ENCODE data around the gene HSD17B12. TPM values are rescaled to one million over a fixed set of nuclear protein-coding genes. Genes with fewer than 3 reads are reported as not detected.

The HSD17B12 gene
- total and polyA plus RNA-seq, 2 experiments from 2014 or later = 128 to 168 TPM

DNA sequence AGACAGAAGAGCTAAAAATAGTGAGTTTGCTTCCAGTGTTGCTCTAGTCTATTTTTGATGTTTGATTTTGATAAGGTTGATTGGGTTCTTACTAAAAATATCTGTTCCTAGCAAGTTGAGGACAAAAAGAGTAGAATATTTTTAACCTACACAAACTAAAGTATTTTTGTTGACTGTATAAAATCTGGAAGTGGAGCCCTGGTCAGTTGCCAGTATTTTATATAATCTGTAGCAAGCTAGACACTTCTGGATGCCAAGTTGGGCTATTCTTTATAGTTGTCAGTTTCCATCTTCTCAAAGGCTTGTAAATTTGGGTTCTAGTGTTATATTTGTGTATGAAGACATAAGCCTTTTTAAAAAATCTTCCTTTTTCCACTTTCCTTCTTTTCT, 56.7 kb downstream of the HSD17B12 start:
- Mint-ChIP-seq H3K4me3 (no peak overlapping the region), H3K4me1 (peaks cover 41% of the 10 kb centered on the region), H3K9me3 (no peaks in the 10 kb centered on the region), H3K27me3 (ENCODE audit: insufficient read depth, low read depth, poor library complexity) (no peaks in the 10 kb centered on the region), H3K36me3 (ENCODE audit: low read depth) (peaks cover 17% of the 10 kb centered on the region), H3K27ac (peak overlapping the region; percentile 78)
- H3F3A ChIP-seq (replicated peaks; ENCODE audit: low read depth) = no peaks in the 10 kb centered on the region
- peaks cover 19% of the 10 kb centered on the region for H4K20me1 ChIP-seq (replicated peaks; ENCODE audit: insufficient read depth)
- H3K9me2 ChIP-seq (ENCODE audit: insufficient read depth) = no peaks in the 10 kb centered on the region
- H3K27me3 ChIP-seq (ENCODE audit: insufficient read depth) = no peaks in the 10 kb centered on the region
- H3K4me3 ChIP-seq = no peak overlapping the region
- peaks cover 44% of the 10 kb centered on the region for H3K4me1 ChIP-seq (ENCODE audit: insufficient read depth)
- peaks cover 97% of the 10 kb centered on the region for H3K79me2 ChIP-seq (replicated peaks; ENCODE audit: insufficient read depth)
- DNase-seq (ENCODE audit: low spot score) (no peak), ATAC-seq (no peak)
- no peak overlapping the region for H2AFZ ChIP-seq
- H3K4me2 ChIP-seq = peak overlapping the region; percentile 8; the same call in 1 of the 2 replicates
- H3K36me3 ChIP-seq (ENCODE audit: insufficient read depth) = no peaks in the 10 kb centered on the region
- no peak for TF ChIP-seq NANOG (IDR thresholded peaks at IDR 0.05; ENCODE audit: borderline replicate concordance)
- TF ChIP-seq ETS1 (IDR thresholded peaks at IDR 0.05) = no peak
- TF ChIP-seq CREB1 (CRISPR knock-in tag; IDR thresholded peaks at IDR 0.05; ENCODE audit: low read depth) = no peak
- TF ChIP-seq, protein P1, sequence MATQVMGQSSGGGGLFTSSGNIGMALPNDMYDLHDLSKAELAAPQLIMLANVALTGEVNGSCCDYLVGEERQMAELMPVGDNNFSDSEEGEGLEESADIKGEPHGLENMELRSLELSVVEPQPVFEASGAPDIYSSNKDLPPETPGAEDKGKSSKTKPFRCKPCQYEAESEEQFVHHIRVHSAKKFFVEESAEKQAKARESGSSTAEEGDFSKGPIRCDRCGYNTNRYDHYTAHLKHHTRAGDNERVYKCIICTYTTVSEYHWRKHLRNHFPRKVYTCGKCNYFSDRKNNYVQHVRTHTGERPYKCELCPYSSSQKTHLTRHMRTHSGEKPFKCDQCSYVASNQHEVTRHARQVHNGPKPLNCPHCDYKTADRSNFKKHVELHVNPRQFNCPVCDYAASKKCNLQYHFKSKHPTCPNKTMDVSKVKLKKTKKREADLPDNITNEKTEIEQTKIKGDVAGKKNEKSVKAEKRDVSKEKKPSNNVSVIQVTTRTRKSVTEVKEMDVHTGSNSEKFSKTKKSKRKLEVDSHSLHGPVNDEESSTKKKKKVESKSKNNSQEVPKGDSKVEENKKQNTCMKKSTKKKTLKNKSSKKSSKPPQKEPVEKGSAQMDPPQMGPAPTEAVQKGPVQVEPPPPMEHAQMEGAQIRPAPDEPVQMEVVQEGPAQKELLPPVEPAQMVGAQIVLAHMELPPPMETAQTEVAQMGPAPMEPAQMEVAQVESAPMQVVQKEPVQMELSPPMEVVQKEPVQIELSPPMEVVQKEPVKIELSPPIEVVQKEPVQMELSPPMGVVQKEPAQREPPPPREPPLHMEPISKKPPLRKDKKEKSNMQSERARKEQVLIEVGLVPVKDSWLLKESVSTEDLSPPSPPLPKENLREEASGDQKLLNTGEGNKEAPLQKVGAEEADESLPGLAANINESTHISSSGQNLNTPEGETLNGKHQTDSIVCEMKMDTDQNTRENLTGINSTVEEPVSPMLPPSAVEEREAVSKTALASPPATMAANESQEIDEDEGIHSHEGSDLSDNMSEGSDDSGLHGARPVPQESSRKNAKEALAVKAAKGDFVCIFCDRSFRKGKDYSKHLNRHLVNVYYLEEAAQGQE (IDR thresholded peaks at IDR 0.05; ENCODE audit: unreplicated experiment) = no peak
- no peak for TF ChIP-seq EZH2 (IDR thresholded peaks at IDR 0.05; ENCODE audit: low read depth, unreplicated experiment)
- TF ChIP-seq ZNF114 (CRISPR knock-in tag; IDR thresholded peaks at IDR 0.05) = no peak
- no peak for TF ChIP-seq EZH2phosphoT487 (IDR thresholded peaks at IDR 0.05; ENCODE audit: unreplicated experiment)
- TF ChIP-seq, protein P2, sequence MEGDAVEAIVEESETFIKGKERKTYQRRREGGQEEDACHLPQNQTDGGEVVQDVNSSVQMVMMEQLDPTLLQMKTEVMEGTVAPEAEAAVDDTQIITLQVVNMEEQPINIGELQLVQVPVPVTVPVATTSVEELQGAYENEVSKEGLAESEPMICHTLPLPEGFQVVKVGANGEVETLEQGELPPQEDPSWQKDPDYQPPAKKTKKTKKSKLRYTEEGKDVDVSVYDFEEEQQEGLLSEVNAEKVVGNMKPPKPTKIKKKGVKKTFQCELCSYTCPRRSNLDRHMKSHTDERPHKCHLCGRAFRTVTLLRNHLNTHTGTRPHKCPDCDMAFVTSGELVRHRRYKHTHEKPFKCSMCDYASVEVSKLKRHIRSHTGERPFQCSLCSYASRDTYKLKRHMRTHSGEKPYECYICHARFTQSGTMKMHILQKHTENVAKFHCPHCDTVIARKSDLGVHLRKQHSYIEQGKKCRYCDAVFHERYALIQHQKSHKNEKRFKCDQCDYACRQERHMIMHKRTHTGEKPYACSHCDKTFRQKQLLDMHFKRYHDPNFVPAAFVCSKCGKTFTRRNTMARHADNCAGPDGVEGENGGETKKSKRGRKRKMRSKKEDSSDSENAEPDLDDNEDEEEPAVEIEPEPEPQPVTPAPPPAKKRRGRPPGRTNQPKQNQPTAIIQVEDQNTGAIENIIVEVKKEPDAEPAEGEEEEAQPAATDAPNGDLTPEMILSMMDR (conservative IDR thresholded peaks at IDR 0.05; ENCODE audit: low read depth in 2 of 2) = no peak
- TF ChIP-seq POLR2AphosphoS5 (IDR thresholded peaks at IDR 0.05; ENCODE audit: low read depth) = no peak
- TF ChIP-seq ZNF331 (CRISPR knock-in tag; IDR thresholded peaks at IDR 0.05; ENCODE audit: low read depth) = no peak
- TF ChIP-seq JUNB (IDR thresholded peaks at IDR 0.05; ENCODE audit: unreplicated experiment) = no peak
- TF ChIP-seq, protein P3, sequence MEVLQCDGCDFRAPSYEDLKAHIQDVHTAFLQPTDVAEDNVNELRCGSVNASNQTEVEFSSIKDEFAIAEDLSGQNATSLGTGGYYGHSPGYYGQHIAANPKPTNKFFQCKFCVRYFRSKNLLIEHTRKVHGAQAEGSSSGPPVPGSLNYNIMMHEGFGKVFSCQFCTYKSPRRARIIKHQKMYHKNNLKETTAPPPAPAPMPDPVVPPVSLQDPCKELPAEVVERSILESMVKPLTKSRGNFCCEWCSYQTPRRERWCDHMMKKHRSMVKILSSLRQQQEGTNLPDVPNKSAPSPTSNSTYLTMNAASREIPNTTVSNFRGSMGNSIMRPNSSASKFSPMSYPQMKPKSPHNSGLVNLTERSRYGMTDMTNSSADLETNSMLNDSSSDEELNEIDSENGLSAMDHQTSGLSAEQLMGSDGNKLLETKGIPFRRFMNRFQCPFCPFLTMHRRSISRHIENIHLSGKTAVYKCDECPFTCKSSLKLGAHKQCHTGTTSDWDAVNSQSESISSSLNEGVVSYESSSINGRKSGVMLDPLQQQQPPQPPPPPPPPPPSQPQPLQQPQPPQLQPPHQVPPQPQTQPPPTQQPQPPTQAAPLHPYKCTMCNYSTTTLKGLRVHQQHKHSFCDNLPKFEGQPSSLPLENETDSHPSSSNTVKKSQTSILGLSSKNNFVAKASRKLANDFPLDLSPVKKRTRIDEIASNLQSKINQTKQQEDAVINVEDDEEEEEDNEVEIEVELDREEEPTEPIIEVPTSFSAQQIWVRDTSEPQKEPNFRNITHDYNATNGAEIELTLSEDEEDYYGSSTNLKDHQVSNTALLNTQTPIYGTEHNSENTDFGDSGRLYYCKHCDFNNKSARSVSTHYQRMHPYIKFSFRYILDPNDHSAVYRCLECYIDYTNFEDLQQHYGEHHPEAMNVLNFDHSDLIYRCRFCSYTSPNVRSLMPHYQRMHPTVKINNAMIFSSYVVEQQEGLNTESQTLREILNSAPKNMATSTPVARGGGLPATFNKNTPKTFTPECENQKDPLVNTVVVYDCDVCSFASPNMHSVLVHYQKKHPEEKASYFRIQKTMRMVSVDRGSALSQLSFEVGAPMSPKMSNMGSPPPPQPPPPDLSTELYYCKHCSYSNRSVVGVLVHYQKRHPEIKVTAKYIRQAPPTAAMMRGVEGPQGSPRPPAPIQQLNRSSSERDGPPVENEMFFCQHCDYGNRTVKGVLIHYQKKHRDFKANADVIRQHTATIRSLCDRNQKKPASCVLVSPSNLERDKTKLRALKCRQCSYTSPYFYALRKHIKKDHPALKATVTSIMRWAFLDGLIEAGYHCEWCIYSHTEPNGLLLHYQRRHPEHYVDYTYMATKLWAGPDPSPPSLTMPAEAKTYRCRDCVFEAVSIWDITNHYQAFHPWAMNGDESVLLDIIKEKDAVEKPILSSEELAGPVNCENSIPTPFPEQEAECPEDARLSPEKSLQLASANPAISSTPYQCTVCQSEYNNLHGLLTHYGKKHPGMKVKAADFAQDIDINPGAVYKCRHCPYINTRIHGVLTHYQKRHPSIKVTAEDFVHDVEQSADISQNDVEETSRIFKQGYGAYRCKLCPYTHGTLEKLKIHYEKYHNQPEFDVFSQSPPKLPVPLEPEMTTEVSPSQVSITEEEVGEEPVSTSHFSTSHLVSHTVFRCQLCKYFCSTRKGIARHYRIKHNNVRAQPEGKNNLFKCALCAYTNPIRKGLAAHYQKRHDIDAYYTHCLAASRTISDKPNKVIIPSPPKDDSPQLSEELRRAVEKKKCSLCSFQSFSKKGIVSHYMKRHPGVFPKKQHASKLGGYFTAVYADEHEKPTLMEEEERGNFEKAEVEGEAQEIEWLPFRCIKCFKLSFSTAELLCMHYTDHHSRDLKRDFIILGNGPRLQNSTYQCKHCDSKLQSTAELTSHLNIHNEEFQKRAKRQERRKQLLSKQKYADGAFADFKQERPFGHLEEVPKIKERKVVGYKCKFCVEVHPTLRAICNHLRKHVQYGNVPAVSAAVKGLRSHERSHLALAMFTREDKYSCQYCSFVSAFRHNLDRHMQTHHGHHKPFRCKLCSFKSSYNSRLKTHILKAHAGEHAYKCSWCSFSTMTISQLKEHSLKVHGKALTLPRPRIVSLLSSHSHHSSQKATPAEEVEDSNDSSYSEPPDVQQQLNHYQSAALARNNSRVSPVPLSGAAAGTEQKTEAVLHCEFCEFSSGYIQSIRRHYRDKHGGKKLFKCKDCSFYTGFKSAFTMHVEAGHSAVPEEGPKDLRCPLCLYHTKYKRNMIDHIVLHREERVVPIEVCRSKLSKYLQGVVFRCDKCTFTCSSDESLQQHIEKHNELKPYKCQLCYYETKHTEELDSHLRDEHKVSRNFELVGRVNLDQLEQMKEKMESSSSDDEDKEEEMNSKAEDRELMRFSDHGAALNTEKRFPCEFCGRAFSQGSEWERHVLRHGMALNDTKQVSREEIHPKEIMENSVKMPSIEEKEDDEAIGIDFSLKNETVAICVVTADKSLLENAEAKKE (CRISPR knock-in tag; IDR thresholded peaks at IDR 0.05) = no peak
- TF ChIP-seq STAT1 (IDR thresholded peaks at IDR 0.05; ENCODE audit: unreplicated experiment) = no peak
- no peak overlapping the region for H3K27ac ChIP-seq (ENCODE audit: low read depth)

All from GM23338 (cell line).